IgD-negative memory B cell (primary cell): ENCODE measurements around the gene SPDYE8. TPM values are rescaled to one million over a fixed set of nuclear protein-coding genes. Genes with fewer than 3 reads are reported as not detected.

Source experiments
- polyA plus RNA-seq: library from polyadenylated mRNA; unstranded; fragments of 300-500 nt; fragmentation: Illumina TruSeq; gene quantifications from one replicate; pipeline ENCODE4 v1.2.3, GENCODE V29; 2021

SPDYE8 gene
- polyA plus RNA-seq, 1 donor from 2014 or later = 0.19 TPM

Other genes with a start within 250 kb of the SPDYE8 start
- gene TYW1B, start 201.6 kb downstream of the SPDYE8 start, polyA plus RNA-seq = 3.6 TPM
- 16.0 TPM for gene POM121, start 104.7 kb downstream of the SPDYE8 start, polyA plus RNA-seq
- 0.66 TPM for gene TRIM74, start 60.3 kb downstream of the SPDYE8 start, polyA plus RNA-seq
- 0.19 TPM for gene SPDYE11, start 28.1 kb upstream of the SPDYE8 start, polyA plus RNA-seq
- 0.19 TPM for gene SPDYE9, start 56.3 kb upstream of the SPDYE8 start, polyA plus RNA-seq